Measurements from ENCODE around the gene KNDC1.

The KNDC1 gene

DNA sequence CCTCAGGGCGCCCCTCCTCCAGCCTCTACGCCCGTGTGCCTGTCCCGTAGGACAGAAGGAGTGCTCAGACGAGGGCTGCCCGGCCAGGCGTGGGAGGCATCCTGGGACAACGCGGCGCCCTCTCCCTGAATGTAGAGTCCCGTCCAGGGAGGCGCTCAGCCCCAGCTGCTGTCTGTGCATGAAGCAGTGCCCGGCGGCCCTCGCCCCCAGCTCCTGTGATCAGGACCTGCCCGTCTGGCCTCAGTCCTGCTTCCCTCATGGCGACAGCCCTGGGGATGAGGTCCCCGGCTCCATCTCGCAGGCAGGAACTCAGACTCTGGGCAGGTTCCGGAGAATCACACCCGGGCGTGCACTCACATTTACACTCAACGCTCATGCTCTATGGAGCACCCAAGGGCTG is 45.1 kb downstream of the KNDC1 start:
- DNase-seq (ENCODE audit: low spot score), result no peak

GRCh38 chr10:133206356-133207040 is 46.5 kb downstream of the KNDC1 start:
- no peak for DNase-seq (ENCODE audit: low spot score)

DNA sequence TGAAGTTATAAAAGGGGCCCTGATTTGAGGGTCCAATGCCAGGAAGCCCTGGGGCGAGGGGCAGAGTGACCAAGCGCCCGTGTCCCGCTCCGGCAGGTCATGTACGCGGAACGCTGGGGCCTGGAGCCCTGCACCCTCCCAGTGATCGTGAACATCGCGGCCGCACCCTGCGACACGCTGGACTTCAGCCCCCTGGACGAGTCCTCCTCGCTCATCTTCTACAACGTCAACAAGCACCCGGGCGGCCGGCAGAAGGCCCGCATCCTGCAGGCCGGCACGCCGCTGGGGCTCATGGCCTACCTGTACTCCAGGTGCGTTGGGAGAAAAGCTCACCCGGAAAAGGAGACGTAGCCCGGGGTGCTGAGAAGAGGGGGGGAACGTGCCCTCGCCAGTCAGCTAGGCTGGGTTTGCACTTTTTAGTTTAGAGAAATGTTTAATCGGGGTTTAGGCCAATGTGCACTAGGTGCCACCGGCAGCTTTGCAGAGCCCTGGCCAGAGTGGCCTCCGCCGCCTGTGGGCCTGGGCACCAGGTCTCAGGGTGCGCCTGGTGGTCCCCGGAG is 47.1 kb downstream of the KNDC1 start:
- DNase-seq (ENCODE audit: low spot score), result no peak

DNA sequence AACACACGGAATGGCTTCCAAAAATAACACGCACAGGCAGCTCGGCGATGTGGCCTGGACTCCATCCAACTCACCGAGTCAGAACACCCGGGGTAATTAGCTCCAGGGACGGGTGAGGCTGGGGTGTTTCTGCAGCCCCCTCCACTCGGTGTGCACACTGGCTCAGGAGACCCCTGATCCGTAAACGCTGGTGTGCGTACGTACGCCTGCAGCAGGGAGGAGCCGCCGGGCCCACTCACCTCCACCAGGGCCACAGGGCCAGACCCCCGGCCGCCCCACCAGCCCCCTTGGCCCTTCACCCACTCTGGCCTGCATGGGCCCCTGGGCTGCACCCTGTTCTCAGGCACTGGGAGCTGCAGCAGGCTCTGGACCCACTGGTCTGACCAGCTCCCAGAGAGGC is 47.6 kb downstream of the KNDC1 start:
- DNase-seq (ENCODE audit: low spot score), result no peak

DNA sequence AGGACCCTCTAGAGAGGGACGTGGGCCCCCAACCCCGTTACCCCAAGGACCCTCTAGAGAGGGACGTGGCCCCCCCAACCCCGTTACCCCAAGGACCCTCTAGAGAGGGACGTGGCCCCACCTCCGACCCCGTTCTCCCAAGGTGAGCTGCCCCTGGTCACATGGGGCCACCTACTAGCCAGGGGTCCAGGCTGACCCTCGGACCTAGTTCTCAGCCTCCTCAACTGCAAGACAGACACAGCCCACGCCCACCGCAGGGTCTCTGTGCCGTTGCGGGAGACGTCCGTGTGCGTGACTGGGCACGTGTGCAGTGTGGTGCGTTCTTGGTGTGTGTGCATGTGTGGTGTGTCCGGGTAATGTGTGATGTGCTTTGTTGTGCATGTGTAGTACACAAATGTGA is 48.4 kb downstream of the KNDC1 start:
- DNase-seq (ENCODE audit: low spot score), result no peak

- DNase-seq (ENCODE audit: low spot score), result no peak
Measured at GRCh38 chr10:133209117-133209516, 49.1 kb downstream of the KNDC1 start.

GRCh38 chr10:133209641-133210040 is 49.6 kb downstream of the KNDC1 start:
- DNase-seq (ENCODE audit: low spot score), result no peak

- no peak for DNase-seq (ENCODE audit: low spot score)
Measured at GRCh38 chr10:133210398-133211140, 50.5 kb downstream of the KNDC1 start.

DNA sequence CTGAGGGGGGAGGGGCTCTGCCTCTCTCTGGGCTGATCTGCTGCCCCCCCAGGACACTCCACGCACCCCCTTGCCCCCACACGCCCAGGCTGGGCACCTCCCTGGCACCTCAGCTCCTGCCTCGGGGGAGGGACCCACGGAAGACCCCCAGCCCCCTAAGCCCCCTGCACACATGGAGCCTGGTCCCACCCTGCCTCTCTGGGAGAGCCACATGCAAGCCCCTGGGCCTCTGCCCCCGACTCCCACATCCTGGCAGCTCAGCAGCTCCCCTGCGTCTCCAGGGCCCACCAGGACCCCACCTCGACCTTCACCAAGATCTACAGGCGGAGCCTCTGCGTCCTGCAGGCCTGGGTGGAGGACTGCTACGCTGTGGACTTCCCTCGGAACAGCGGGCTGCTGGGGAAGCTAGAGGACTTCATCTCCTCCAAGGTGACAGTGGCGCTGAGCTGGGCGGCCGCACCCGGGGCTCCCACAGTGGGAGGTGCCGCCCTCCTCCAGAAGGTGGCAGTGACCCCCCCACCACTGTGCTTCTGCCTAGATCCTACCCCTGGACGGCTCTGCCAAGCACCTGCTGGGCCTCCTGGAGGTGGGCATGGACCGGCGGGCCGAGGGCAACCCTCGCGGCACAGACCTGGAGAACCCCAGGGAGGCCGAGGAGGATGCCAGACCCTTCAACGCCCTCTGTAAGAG is 51.3 kb downstream of the KNDC1 start:
- DNase-seq (ENCODE audit: low spot score), result no peak

- DNase-seq (ENCODE audit: low spot score), result no peak
Measured at GRCh38 chr10:133211959-133212852, 52.2 kb downstream of the KNDC1 start.

DNA sequence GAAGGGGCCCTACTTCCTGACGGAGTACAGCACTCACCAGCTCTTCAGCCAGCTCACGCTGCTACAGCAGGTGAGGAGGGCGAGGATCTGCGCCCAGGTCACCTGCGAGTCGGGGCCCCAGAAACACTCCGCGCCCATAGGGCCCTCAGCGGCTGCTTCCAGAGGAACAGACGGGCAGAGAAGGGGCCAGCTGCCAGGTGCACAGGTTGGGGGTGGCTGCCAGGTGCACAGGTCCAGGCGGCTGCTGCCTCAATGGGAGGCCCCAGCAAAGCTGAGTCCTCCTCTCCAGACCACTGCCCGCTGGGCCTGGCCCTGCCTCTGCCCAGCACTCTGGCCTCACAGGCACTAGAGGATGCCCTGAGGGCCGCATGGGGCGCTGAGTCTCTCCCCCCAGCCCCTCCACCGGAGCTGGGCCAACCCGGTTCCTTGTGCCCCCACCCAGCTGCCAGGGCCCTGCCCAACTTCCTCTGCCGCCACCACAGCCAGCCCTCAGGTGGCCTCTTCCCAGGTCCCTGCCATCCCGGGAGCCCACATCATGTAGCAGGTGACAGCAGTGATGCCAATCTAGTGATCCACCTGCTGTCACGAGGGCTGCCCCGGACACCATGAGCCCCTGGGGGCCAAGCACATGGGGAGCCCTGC is 53.0 kb downstream of the KNDC1 start:
- DNase-seq (ENCODE audit: low spot score), result no peak

DNA sequence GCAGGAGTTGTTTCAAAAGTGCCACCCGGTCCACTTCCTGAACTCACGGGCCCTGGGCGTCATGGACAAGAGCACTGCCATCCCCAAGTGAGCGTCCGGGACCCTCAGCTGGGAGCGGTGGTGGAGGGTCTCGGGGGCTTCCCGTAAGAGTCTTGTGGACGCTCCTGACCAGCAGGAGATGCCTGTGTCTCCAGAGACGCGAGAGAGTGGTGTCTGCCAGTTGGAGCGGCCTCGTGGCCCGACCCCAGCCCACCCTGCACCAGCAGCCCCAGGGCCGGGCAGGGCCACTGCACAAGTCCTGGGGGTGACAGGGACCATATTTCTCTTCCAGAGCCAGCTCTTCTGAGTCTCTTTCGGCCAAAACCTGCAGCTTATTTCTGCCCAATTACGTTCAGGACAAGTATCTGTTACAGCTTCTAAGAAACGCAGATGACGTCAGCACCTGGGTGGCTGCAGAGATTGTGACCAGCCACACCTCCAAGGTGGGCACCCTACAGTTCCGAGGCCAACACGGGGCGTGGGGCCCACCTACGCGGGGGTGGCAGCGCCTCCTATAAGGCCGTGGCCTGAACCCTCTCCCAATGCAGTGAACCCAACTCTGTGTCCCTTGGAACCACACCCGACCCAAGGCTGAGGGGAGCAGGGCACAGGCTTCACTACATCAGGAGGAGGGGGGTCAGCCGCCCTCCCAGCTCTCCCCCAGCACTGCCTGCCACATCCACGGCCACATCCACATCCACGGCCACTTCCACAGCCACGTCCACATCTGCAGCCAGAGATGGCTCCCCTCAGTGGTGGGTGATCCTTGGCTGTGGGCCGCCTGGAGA is 53.8 kb downstream of the KNDC1 start:
- no peak for DNase-seq (ENCODE audit: low spot score)

DNA sequence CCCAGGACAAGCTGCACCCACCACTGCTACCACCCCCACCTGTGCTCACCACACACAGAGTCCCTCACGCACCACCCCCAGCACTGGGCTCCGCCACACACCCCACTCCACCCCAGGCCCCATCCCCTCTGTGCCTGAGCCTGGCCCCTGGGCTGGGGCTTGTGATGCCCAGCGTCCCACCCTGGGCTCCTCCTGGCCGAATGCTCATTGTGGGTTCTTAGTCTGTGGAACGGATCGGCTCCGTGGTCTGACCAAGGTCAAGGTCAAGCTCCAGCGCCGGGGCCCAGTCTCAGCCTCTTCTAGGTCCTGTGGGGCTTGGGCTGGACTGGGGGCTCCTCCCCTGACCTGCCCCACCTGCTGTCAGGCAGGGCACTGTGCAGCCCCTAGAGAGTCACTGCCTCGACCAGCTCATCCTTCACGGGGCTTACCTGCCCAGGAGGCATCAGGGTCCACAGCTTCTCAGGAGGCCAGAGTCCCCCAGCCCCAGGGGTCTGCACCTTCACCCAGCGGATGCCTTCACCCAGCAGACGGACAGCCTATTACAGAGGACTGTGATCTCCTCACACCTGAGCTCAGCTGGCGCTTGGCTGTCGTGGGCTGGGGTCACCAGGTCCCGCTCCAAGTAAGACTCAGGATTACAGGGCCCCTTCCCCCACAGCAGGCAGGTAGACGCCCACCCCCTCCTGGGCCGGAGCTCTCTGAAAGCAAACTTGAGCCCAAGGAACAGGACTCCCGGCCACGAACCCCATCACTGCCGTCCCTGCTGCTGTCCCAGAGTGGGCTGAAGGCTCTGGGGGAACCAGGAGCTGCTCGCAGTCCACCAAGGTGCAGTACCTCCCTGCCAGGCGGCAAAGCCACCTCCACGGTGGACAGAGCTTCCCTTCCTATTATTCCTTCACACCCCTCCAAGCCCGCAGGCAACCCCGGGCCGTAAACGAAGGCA is 54.7 kb downstream of the KNDC1 start:
- DNase-seq (ENCODE audit: low spot score), result no peak

DNA sequence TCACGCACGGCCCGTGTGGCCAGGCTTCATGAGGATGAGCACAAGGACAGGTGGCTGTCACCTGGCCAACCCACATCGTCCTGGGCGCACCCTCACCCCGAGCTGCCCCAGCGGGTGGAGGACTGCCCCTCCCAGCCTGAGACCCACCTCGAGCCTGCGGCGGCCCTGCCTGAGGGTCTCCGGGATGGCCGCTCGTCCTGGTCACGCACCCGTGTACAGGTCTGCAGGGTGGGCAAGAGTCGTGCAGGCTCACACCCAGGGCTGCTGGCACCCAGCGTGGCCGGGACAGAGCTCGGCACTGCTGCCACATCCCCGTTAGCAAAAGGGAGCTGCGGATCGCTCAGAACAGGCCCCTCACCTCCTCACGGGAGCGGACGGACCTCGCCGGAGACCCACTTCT is 55.6 kb downstream of the KNDC1 start:
- no peak for DNase-seq (ENCODE audit: low spot score)

DNA sequence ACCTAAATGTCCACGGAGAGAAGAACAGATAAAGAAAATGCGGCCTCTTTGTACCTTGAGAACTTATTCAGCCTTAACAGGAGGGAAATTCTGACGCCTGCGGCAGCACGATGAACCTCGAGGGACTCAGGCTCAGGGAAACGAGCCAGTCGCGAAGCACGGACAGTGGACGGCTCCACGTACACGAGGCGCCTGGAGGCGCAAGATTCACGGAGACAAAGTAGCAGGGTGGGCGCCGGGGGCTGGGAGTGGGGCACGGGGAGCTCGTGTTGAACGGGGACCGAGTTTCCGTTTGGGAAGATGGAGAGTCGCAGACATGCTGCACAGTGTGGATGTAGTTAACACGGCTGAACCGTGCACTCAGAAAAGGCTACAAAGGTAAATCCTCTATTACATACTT is 56.8 kb downstream of the KNDC1 start:
- DNase-seq (ENCODE audit: low spot score), result no peak

GRCh38 chr10:133217800-133218589 is 58.0 kb downstream of the KNDC1 start:
- no peak for DNase-seq (ENCODE audit: low spot score)

GRCh38 chr10:133218891-133219290 is 58.9 kb downstream of the KNDC1 start:
- no peak for DNase-seq (ENCODE audit: low spot score)

DNA sequence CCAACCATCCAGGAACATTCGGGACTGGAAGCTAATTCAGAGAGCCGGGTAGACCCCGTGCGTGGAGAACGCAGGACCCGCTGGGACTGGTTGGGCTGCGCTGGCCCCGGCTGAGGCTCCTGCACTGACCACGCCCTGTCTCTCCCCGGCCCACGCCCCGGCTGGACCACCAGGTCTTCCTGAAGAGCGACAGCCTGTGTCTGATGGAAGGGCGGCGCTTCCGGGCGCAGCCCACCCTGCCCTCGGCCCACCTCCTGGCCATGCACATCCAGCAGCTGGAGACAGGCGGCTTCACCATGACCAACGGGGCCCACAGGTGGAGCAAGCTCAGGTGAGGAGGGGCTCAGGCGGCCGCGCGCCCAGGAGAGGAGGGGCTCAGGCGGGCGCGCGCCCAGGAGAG is 59.8 kb downstream of the KNDC1 start:
- DNase-seq (ENCODE audit: low spot score), result no peak
